SH-SY5Y (cell line): ENCODE data around the gene LRP2BP.

Source experiments
- GATA2 ChIP-seq: IDR thresholded peaks from 2 replicates; pipeline ENCODE4 v1.6.1; 2011; ENCODE audit warnings: mild to moderate bottlenecking, low read depth, low read length
- GATA3 ChIP-seq: IDR thresholded peaks from 2 replicates; pipeline ENCODE4 v1.6.1; 2011; ENCODE audit warnings: low read depth, mild to moderate bottlenecking, low read length, moderate library complexity

GRCh38 chr4:185328586-185328985 lies 67.1 kb downstream of the LRP2BP start:
- no peak for TF ChIP-seq GATA2
- no peak for TF ChIP-seq GATA3
